Keratinocyte (primary cell): ENCODE data around the gene ATP1B2. TPM values are rescaled to one million over a fixed set of nuclear protein-coding genes. Genes with fewer than 3 reads are reported as not detected.

Experiments used
- DNase-seq: peaks from one replicate; pipeline ENCODE4 v3.0.0-alpha.2; 2011; ENCODE audit warnings: low read depth, missing footprints, low spot score
- FAIRE-seq: peaks from 2 replicates; lab custom pipeline; 2011; peaks lifted over from hg19 to GRCh38; lab: Jason Lieb, UNC
- H2AFZ ChIP-seq: 2 replicates; pipeline ENCODE4 v1.6.0; 2012; ENCODE audit warnings: low read length, control low read depth, inconsistent platforms; ENCODE audit not compliant: control insufficient read depth
- H3K27ac ChIP-seq: 2 replicates; pipeline ENCODE4 v1.5.1; 2011; ENCODE audit warnings: low read length; ENCODE audit not compliant: control insufficient read depth, insufficient read depth
- H3K27me3 ChIP-seq: 3 replicates; pipeline ENCODE4 v1.6.0; 2011; ENCODE audit warnings: low read length; ENCODE audit not compliant: control insufficient read depth, insufficient read depth; ENCODE audit errors: extremely low read depth
- H3K36me3 ChIP-seq, 2 experiments: 2 replicates in 1 of 2; 3 replicates in 1 of 2; pipeline ENCODE4 v1.5.1; 2011; ENCODE audit warnings: low read length in 2 of 2, mild to moderate bottlenecking in 1 of 2; ENCODE audit not compliant: control insufficient read depth in 2 of 2, insufficient read depth in 2 of 2; ENCODE audit errors: extremely low read depth in 1 of 2
- H3K4me1 ChIP-seq: 3 replicates; pipeline ENCODE4 v1.5.1; 2011; ENCODE audit warnings: low read length; ENCODE audit not compliant: control insufficient read depth, insufficient read depth; ENCODE audit errors: extremely low read depth
- H3K4me2 ChIP-seq: 3 replicates; pipeline ENCODE4 v1.6.0; 2011; ENCODE audit warnings: low read depth, low read length; ENCODE audit not compliant: control insufficient read depth, insufficient read depth; ENCODE audit errors: extremely low read depth
- H3K4me3 ChIP-seq, 3 experiments: fragments of 200-600 bp in 1 of 3; sonication (generic) in 1 of 3; 2 replicates in 2 of 3; 3 replicates in 1 of 3; pipeline ENCODE4 v1.5.1; 2011 to 2016; ENCODE audit warnings: low read length in 3 of 3, mild to moderate bottlenecking in 3 of 3, control low read depth in 2 of 3, inconsistent platforms in 1 of 3, low read depth in 1 of 3, mixed read lengths in 1 of 3, mixed run types in 1 of 3, moderate library complexity in 1 of 3; ENCODE audit not compliant: control insufficient read depth in 2 of 3, insufficient read depth in 2 of 3; ENCODE audit errors: extremely low read depth in 1 of 3
- H3K79me2 ChIP-seq: 2 replicates; pipeline ENCODE4 v1.6.0; 2012; ENCODE audit warnings: low read length; ENCODE audit not compliant: control insufficient read depth, insufficient read depth
- H3K9ac ChIP-seq: 3 replicates; pipeline ENCODE4 v1.6.0; 2011; ENCODE audit warnings: low read length; ENCODE audit not compliant: control insufficient read depth, insufficient read depth; ENCODE audit errors: extremely low read depth
- H3K9me1 ChIP-seq: 3 replicates; pipeline ENCODE4 v1.6.0; 2011; ENCODE audit warnings: low read length; ENCODE audit not compliant: control insufficient read depth, insufficient read depth; ENCODE audit errors: extremely low read depth
- H3K9me3 ChIP-seq: 2 replicates; pipeline ENCODE4 v1.5.1; 2012; ENCODE audit warnings: low read depth, low read length; ENCODE audit not compliant: control insufficient read depth
- H4K20me1 ChIP-seq: 3 replicates; pipeline ENCODE4 v1.6.0; 2011; ENCODE audit warnings: low read length; ENCODE audit not compliant: control insufficient read depth, insufficient read depth; ENCODE audit errors: extremely low read depth
- CTCF ChIP-seq, 3 experiments: IDR thresholded peaks in 1 of 3; conservative IDR thresholded peaks in 1 of 3; optimal IDR thresholded peaks in 1 of 3; 2 replicates in 2 of 3; 3 replicates in 1 of 3; pipeline versions ENCODE3 to v1.5.1; 2011; ENCODE audit warnings: low read length in 3 of 3, mild to moderate bottlenecking in 3 of 3, moderate library complexity in 2 of 3, control low read depth in 1 of 3, inconsistent platforms in 1 of 3; ENCODE audit not compliant: insufficient read depth in 2 of 3; ENCODE audit errors: extremely low read depth in 1 of 3
- EZH2 ChIP-seq: IDR thresholded peaks from one replicate; pipeline ENCODE4 v1.6.1; 2012; ENCODE audit warnings: inconsistent platforms, mild to moderate bottlenecking, low read length, moderate library complexity
- dilution Hi-C: fragments of 300-500 bp; cut with MboI; formaldehyde crosslinking; loops from one replicate; pipeline ENCODE4 v1.7.0; 2020; ENCODE audit warnings: low sequenced_read_pairs; ENCODE audit not compliant: extremely low pct_ligation_motif_present
- polyA minus RNA-seq, 3 experiments: library from RNA; depleted of rRNA, polyadenylated mRNA; stranded (reverse); fragments of >200 nt; gene quantifications; 1 replicate in 1 of 3; 2 replicates in 1 of 3; 3 replicates in 1 of 3; pipeline ENCODE4 v1.2.3, GENCODE V29; 2011
- polyA plus RNA-seq, 5 experiments: library from polyadenylated mRNA; depleted of rRNA in 3 of 5; stranded (reverse) in 3 of 5; stranded (forward) in 1 of 5; unstranded in 1 of 5; fragments of >200 nt; gene quantifications; 1 replicate in 1 of 5; 2 replicates in 3 of 5; 3 replicates in 1 of 5; pipeline versions ENCODE4 v1.2.1 to v1.2.3, GENCODE V29; 2011 to 2012; ENCODE audit warnings: missing spikeins in 2 of 5, low read depth in 1 of 5, low replicate concordance in 1 of 5

The ATP1B2 gene
- polyA plus RNA-seq (not detected in 3 replicates), polyA minus RNA-seq (not detected in 3 replicates)
- not detected for polyA plus RNA-seq (2011; ENCODE audit: low read depth)
- polyA plus RNA-seq (2011; cell fraction: cytosol; rRNA removed) = not detected in 2 replicates
- polyA plus RNA-seq (2011; cell fraction: nucleus; rRNA removed) = not detected in 2 replicates
- polyA plus RNA-seq (2012; ENCODE audit: low replicate concordance) = not detected in 2 replicates
- polyA minus RNA-seq (2011; cell fraction: cytosol; rRNA and poly(A)+ RNA removed) = not detected
- polyA minus RNA-seq (2011; cell fraction: nucleus; rRNA and poly(A)+ RNA removed) = not detected in 2 replicates

GRCh38 chr17:7650509-7651096 lies at the start of gene ATP1B2:
Gene ATP1B2, plus strand, starts transcription at chr17:7650926. Its CDS starts 593 bp downstream, at chr17:7651519.
- no peaks in the 10 kb centered on the region for H3K79me2 ChIP-seq
- H3K27me3 ChIP-seq = peaks cover 45% of the 10 kb centered on the region
- H4K20me1 ChIP-seq = no peaks in the 10 kb centered on the region
- FAIRE-seq (no peak), DNase-seq (no peak)
- H2AFZ ChIP-seq = no peak within 1 kb of the TSS
- dilution Hi-C loops = no loop called here
- peak within 1 kb of the TSS; percentile 71 for H3K4me2 ChIP-seq
- peaks cover 4% of the 10 kb centered on the region for H3K4me1 ChIP-seq
- H3K36me3 ChIP-seq = no peaks in the 10 kb centered on the region
- TF ChIP-seq CTCF (optimal IDR thresholded peaks at IDR 0.05 in 1 of 3, IDR thresholded peaks at IDR 0.05 in 1 of 3, conservative IDR thresholded peaks at IDR 0.05 in 1 of 3; ENCODE audit: extremely low read depth in 1 of 3, insufficient read depth in 2 of 3, low read length in 3 of 3) = no peak
- TF ChIP-seq EZH2 = no peak
- H3K9me3 ChIP-seq = no peaks in the 10 kb centered on the region
- H3K4me3 ChIP-seq = peak within 1 kb of the TSS in 2 of 3 experiments; percentile 20 to 40
- H3K27ac ChIP-seq = no peak within 1 kb of the TSS
- no peak within 1 kb of the TSS for H3K9ac ChIP-seq
- no peaks in the 10 kb centered on the region for H3K9me1 ChIP-seq

GRCh38 chr17:7606280-7606679 lies 44.4 kb upstream of the ATP1B2 start:
- TF ChIP-seq EZH2 = no peak
- TF ChIP-seq CTCF (optimal IDR thresholded peaks at IDR 0.05 in 1 of 3, IDR thresholded peaks at IDR 0.05 in 1 of 3, conservative IDR thresholded peaks at IDR 0.05 in 1 of 3; ENCODE audit: extremely low read depth in 1 of 3, insufficient read depth in 2 of 3, low read length in 3 of 3) = no peak
- no peak overlapping the region for H3K27ac ChIP-seq
- dilution Hi-C loops = no loop called here

More at GRCh38 chr17:7606280-7606679, 44.4 kb upstream of the ATP1B2 start:
- FAIRE-seq (no peak), DNase-seq (no peak)
- no peaks in the 10 kb centered on the region for H3K4me1 ChIP-seq
- H3K4me2 ChIP-seq = no peak overlapping the region
- H3K79me2 ChIP-seq = peaks cover 43% of the 10 kb centered on the region
- no peak overlapping the region for H3K9ac ChIP-seq
- H3K4me3 ChIP-seq = no peak overlapping the region
- peaks cover 3% of the 10 kb centered on the region for H4K20me1 ChIP-seq
- H2AFZ ChIP-seq = no peak overlapping the region
- H3K36me3 ChIP-seq = peaks cover 14 to 31% of the 10 kb centered on the region in 2 experiments
- no peaks in the 10 kb centered on the region for H3K9me1 ChIP-seq
- H3K9me3 ChIP-seq = no peaks in the 10 kb centered on the region
- H3K27me3 ChIP-seq = no peaks in the 10 kb centered on the region
